SK-N-SH (cell line): Measurements from ENCODE around the gene GDF3. TPM values are rescaled to one million over a fixed set of nuclear protein-coding genes. Genes with fewer than 3 reads are reported as not detected.

Experiments used
- CTCF ChIA-PET: fragments of 300-600, 350-600 bp; formaldehyde crosslinking; extraction: SDS; loops from one replicate; lab custom pipeline; 2021; lab: Yijun Ruan, JAX
- POLR2A ChIA-PET: fragments of 350-600 bp; sonication (Branson Sonifier 250); formaldehyde crosslinking; extraction: SDS; loops from one replicate; lab custom pipeline; 2020; ENCODE audit warnings: antibody characterized with exemption, inconsistent platforms; lab: Yijun Ruan, JAX
- DNase-seq: peaks from one replicate; pipeline ENCODE4 v3.0.0; 2012
- H2AFZ ChIP-seq: fragments of 200-600 bp; sonication (generic); 2 replicates; pipeline ENCODE4 v1.8.1; 2016; ENCODE audit warnings: antibody characterized with exemption, mild to moderate bottlenecking, low read depth
- H3F3A ChIP-seq: fragments of 200-600 bp; sonication (generic); replicated peaks from 2 replicates; pipeline ENCODE3; 2016; ENCODE audit warnings: antibody characterized with exemption, mild to moderate bottlenecking; ENCODE audit not compliant: insufficient read depth
- H3K27ac ChIP-seq, 2 experiments: fragments of 200-500 bp in 1 of 2; fragments of 200-600 bp in 1 of 2; sonication (Bioruptor generic) in 1 of 2; sonication (generic), shearing (Covaris generic) in 1 of 2; 2 replicates each; pipeline versions ENCODE4 v1.5.1 to v1.6.1; 2014 to 2016; ENCODE audit warnings: low read depth in 2 of 2, inconsistent platforms in 1 of 2, low read length in 1 of 2, mild to moderate bottlenecking in 1 of 2, mixed read lengths in 1 of 2
- H3K27me3 ChIP-seq: fragments of 200-600 bp; sonication (generic), shearing (Covaris generic); 2 replicates; pipeline ENCODE4 v1.6.1; 2016; ENCODE audit warnings: mixed run types; ENCODE audit not compliant: insufficient read depth
- H3K36me3 ChIP-seq, 2 experiments: fragments of 200-500 bp in 1 of 2; fragments of 200-600 bp in 1 of 2; sonication (Bioruptor generic) in 1 of 2; sonication (generic) in 1 of 2; replicated peaks in 1 of 2; 2 replicates each; pipeline versions ENCODE3 to v1.5.1; 2014 to 2016; ENCODE audit warnings: low read length in 1 of 2, mild to moderate bottlenecking in 1 of 2; ENCODE audit not compliant: insufficient read depth in 2 of 2, control insufficient read depth in 1 of 2
- H3K4me1 ChIP-seq, 2 experiments: fragments of 200-500 bp in 1 of 2; fragments of 200-600 bp in 1 of 2; sonication (Bioruptor generic) in 1 of 2; sonication (generic), shearing (Covaris generic) in 1 of 2; 2 replicates each; pipeline versions ENCODE4 v1.5.1 to v1.6.1; 2014 to 2016; ENCODE audit warnings: low read depth in 1 of 2, low read length in 1 of 2, mixed run types in 1 of 2; ENCODE audit not compliant: insufficient read depth in 2 of 2, control insufficient read depth in 1 of 2
- H3K4me2 ChIP-seq: fragments of 200-600 bp; sonication (generic), shearing (Covaris generic); 2 replicates; pipeline ENCODE4 v1.6.1; 2017; ENCODE audit warnings: mixed run types
- H3K4me3 ChIP-seq, 2 experiments: fragments of 200-500 bp in 1 of 2; fragments of 200-600 bp in 1 of 2; sonication (Bioruptor generic) in 1 of 2; sonication (generic), shearing (Covaris generic) in 1 of 2; 2 replicates each; pipeline versions ENCODE4 v1.5.1 to v1.8.1; 2014 to 2016; ENCODE audit warnings: low read depth in 2 of 2, inconsistent platforms in 1 of 2, low read length in 1 of 2, mild to moderate bottlenecking in 1 of 2, mixed read lengths in 1 of 2, moderate library complexity in 1 of 2
- H3K79me2 ChIP-seq: fragments of 200-600 bp; sonication (generic); 2 replicates; pipeline ENCODE4 v1.8.1; 2017; ENCODE audit warnings: mild to moderate bottlenecking; ENCODE audit not compliant: insufficient read depth
- H3K9ac ChIP-seq: fragments of 200-600 bp; sonication (generic); 2 replicates; pipeline ENCODE4 v1.6.1; 2017; ENCODE audit warnings: mixed run types
- H3K9me2 ChIP-seq: fragments of 200-600 bp; sonication (generic); 2 replicates; pipeline ENCODE4 v1.6.1; 2017; ENCODE audit warnings: mixed run types
- H3K9me3 ChIP-seq: fragments of 200-600 bp; sonication (generic); 2 replicates; pipeline ENCODE4 v1.6.1; 2017; ENCODE audit warnings: mixed run types, mild to moderate bottlenecking, moderate library complexity
- H4K20me1 ChIP-seq: fragments of 200-600 bp; sonication (generic); 2 replicates; pipeline ENCODE4 v1.6.1; 2017; ENCODE audit warnings: mild to moderate bottlenecking, mixed run types; ENCODE audit not compliant: insufficient read depth
- CHD2 ChIP-seq: fragments of 150-350 bp; IDR thresholded peaks from 2 replicates; pipeline ENCODE4 v1.6.1; 2018; ENCODE audit warnings: low read length; ENCODE audit not compliant: partially characterized antibody
- FOXM1 ChIP-seq: IDR thresholded peaks from 2 replicates; pipeline ENCODE4 v1.4.0; 2012; ENCODE audit warnings: low read depth, mild to moderate bottlenecking
- GATA2 ChIP-seq: sonication (generic); formaldehyde crosslinking; IDR thresholded peaks from 2 replicates; pipeline ENCODE4 v1.5.0; 2020; ENCODE audit warnings: mild to moderate bottlenecking, missing genetic modification reagents
- NRF1 ChIP-seq: IDR thresholded peaks from 2 replicates; pipeline ENCODE4 v1.6.1; 2012; ENCODE audit warnings: low read depth, mild to moderate bottlenecking, low read length
- RAD21 ChIP-seq: IDR thresholded peaks from 2 replicates; pipeline ENCODE4 v1.6.1; 2012; ENCODE audit warnings: mild to moderate bottlenecking, low read length
- SMC3 ChIP-seq: IDR thresholded peaks from 2 replicates; pipeline ENCODE4 v1.6.1; 2012; ENCODE audit warnings: low read depth, low read length, improper control_type of control experiment
- TEAD4 ChIP-seq: IDR thresholded peaks from 2 replicates; pipeline ENCODE4 v1.4.0; 2012; ENCODE audit warnings: mild to moderate bottlenecking, borderline replicate concordance; ENCODE audit not compliant: insufficient read depth
- WGBS: methylation state at CpG from one replicate; pipeline ENCODE4 v1.1.6; 2017; ENCODE audit warnings: low lambda C conversion rate; 5-methylcytosine and 5-hydroxymethylcytosine counted together
- polyA plus RNA-seq, 3 experiments: library from polyadenylated mRNA; depleted of rRNA; stranded (reverse); fragments of >200 nt; gene quantifications; 2 replicates each; pipeline ENCODE4 v1.2.3, GENCODE V29; 2012
- TF ChIP-seq, protein P1 (sequence below): fragments of 200-600 bp; sonication (generic); IDR thresholded peaks from 2 replicates; pipeline ENCODE4 v1.6.1; 2017; ENCODE audit warnings: antibody characterized with exemption, mild to moderate bottlenecking, moderate library complexity
- TF ChIP-seq, protein P2 (sequence below): IDR thresholded peaks from 2 replicates; pipeline ENCODE4 v1.4.0; 2012; ENCODE audit warnings: low read depth

GDF3 gene
- polyA plus RNA-seq, 1 of the 3 experiments (the other 2 are of a cell fraction), result not detected

- no peak overlapping the region for H3K9ac ChIP-seq
- TF ChIP-seq GATA2 (CRISPR knock-in tag) (no peak), FOXM1 (no peak), TEAD4 (no peak), SMC3 (no peak)
- H3K36me3 ChIP-seq, result no peaks in the 10 kb centered on the region
- H3F3A ChIP-seq, result peaks cover 7% of the 10 kb centered on the region
- no peaks in the 10 kb centered on the region for H3K9me2 ChIP-seq
- WGBS, result 6% methylated on average over 3 of the region's 3 CpGs
- H3K79me2 ChIP-seq, result no peaks in the 10 kb centered on the region
- H2AFZ ChIP-seq, result no peak overlapping the region
- H3K4me2 ChIP-seq, result no peak overlapping the region
- no peaks in the 10 kb centered on the region for H3K4me1 ChIP-seq
- no peak for DNase-seq
- no peak overlapping the region for H3K27ac ChIP-seq
- peaks cover 41% of the 10 kb centered on the region for H3K27me3 ChIP-seq
- no peak overlapping the region for H3K4me3 ChIP-seq
- POLR2A ChIA-PET, result no interaction called here
- H3K9me3 ChIP-seq, result no peaks in the 10 kb centered on the region
- H4K20me1 ChIP-seq, result no peaks in the 10 kb centered on the region
- CTCF ChIA-PET, result interaction anchor here (0.9 to 1.0 kb wide), 2 partner anchors 27 to 426 kb away, joined by 3 read pairs; no protein-coding TSS in a partner anchor
Measured at GRCh38 chr12:7646178-7646475, 49.4 kb downstream of the GDF3 start.

GRCh38 chr12:7645395-7646177 is 50.0 kb downstream of the GDF3 start:
- H3K27me3 ChIP-seq, result peaks cover 47% of the 10 kb centered on the region
- no peaks in the 10 kb centered on the region for H3K79me2 ChIP-seq
- CTCF ChIA-PET, result interaction anchor here (0.9 to 1.0 kb wide), 2 partner anchors 26 to 425 kb away, joined by 3 read pairs; no protein-coding TSS in a partner anchor
- no peak overlapping the region for H2AFZ ChIP-seq
- H3K9me2 ChIP-seq, result no peaks in the 10 kb centered on the region
- H3K9me3 ChIP-seq, result no peaks in the 10 kb centered on the region
- TF ChIP-seq RAD21 (peak; percentile 32; the same call in 1 of the 2 replicates), SMC3 (peak; percentile 33), CHD2 (no peak)
- TF ChIP-seq, protein P1, sequence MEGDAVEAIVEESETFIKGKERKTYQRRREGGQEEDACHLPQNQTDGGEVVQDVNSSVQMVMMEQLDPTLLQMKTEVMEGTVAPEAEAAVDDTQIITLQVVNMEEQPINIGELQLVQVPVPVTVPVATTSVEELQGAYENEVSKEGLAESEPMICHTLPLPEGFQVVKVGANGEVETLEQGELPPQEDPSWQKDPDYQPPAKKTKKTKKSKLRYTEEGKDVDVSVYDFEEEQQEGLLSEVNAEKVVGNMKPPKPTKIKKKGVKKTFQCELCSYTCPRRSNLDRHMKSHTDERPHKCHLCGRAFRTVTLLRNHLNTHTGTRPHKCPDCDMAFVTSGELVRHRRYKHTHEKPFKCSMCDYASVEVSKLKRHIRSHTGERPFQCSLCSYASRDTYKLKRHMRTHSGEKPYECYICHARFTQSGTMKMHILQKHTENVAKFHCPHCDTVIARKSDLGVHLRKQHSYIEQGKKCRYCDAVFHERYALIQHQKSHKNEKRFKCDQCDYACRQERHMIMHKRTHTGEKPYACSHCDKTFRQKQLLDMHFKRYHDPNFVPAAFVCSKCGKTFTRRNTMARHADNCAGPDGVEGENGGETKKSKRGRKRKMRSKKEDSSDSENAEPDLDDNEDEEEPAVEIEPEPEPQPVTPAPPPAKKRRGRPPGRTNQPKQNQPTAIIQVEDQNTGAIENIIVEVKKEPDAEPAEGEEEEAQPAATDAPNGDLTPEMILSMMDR, result peak; percentile 92
- H3F3A ChIP-seq, result peaks cover 7% of the 10 kb centered on the region
- POLR2A ChIA-PET, result no interaction called here
- H3K4me1 ChIP-seq, result no peaks in the 10 kb centered on the region
- WGBS, result 0% methylated on average over 8 of the region's 8 CpGs
- no peak overlapping the region for H3K9ac ChIP-seq
- no peak overlapping the region for H3K27ac ChIP-seq
- H4K20me1 ChIP-seq, result no peaks in the 10 kb centered on the region
- H3K36me3 ChIP-seq, result no peaks in the 10 kb centered on the region
- no peak overlapping the region for H3K4me2 ChIP-seq
- H3K4me3 ChIP-seq, result no peak overlapping the region; a peak in 1 of 4 replicates
- DNase-seq, result peak; percentile 52

DNA sequence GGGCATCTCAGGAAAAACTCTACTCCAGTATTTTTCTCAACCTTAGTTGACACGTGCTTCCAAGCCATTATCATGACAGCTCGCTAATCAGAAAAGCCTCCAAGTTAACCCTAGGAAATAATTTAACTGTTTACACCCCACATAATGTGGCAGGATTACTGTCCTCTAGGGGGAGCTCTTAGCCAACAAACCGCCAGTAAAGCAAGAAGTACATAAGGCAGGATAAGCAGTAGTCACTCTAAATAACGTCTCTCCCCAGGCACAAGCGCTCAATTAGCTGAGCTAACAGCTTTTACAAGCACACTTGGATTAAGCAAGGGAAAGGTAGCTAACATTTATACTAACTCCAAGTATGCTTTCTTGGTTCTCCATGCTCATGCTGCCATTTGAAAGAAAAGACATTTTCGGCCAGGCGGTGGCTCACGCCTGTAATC is 52.7 kb downstream of the GDF3 start:
- ChIA-PET POLR2A (no interaction called here), CTCF (interaction anchor here (0.6 to 4.4 kb wide), 3 partner anchors 165 to 1025 kb away, joined by 3 to 16 read pairs (median 5); no protein-coding TSS in a partner anchor)
- Histone ChIP-seq H3F3A (peaks cover 7% of the 10 kb centered on the region), H3K36me3 (no peaks in the 10 kb centered on the region), H3K27ac (no peak overlapping the region), H3K9ac (no peak overlapping the region), H4K20me1 (no peaks in the 10 kb centered on the region), H3K4me2 (no peak overlapping the region), H2AFZ (no peak overlapping the region), H3K4me1 (no peaks in the 10 kb centered on the region; a peak in 1 of 4 replicates), H3K27me3 (peaks cover 55% of the 10 kb centered on the region), H3K4me3 (no peak overlapping the region), H3K9me2 (no peaks in the 10 kb centered on the region), H3K79me2 (no peaks in the 10 kb centered on the region), H3K9me3 (no peaks in the 10 kb centered on the region)
- TF ChIP-seq RAD21, result peak; percentile 27; the same call in 1 of the 2 replicates
- TF ChIP-seq, protein P1, result peak; percentile 68
- TF ChIP-seq, protein P2, sequence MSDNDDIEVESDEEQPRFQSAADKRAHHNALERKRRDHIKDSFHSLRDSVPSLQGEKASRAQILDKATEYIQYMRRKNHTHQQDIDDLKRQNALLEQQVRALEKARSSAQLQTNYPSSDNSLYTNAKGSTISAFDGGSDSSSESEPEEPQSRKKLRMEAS, result no peak
- no peak for TF ChIP-seq NRF1
- DNase-seq, result no peak
- WGBS, result 13% methylated on average over 8 of the region's 8 CpGs
